Muscle layer of duodenum (tissue), 2 donors: Measurements from ENCODE around the gene DNAJC30.
"Not testable (repeated sequence)": the region's sequence is repeated elsewhere in the genome, so short reads cannot be mapped to it uniquely, and the experiment has no call there.

Experiments
- H3K27ac ChIP-seq: one replicate; pipeline ENCODE4 v1.7.0; 2013; ENCODE audit warnings: mild to moderate bottlenecking, low read length
- H3K27me3 ChIP-seq: one replicate; pipeline ENCODE4 v1.7.0; 2013; ENCODE audit warnings: low read depth, mild to moderate bottlenecking, control low read depth, low read length
- H3K36me3 ChIP-seq, 2 donors: one replicate each; pipeline ENCODE4 v1.7.0; 2013; ENCODE audit warnings: low read length in 2 of 2, control low read depth in 1 of 2, mild to moderate bottlenecking in 1 of 2; ENCODE audit not compliant: insufficient read depth in 2 of 2, control insufficient read depth in 1 of 2
- H3K4me1 ChIP-seq, 2 donors: one replicate each; pipeline ENCODE4 v1.7.0; 2013; ENCODE audit warnings: low read length in 2 of 2, mild to moderate bottlenecking in 2 of 2, control low read depth in 1 of 2, moderate library complexity in 1 of 2; ENCODE audit not compliant: insufficient read depth in 2 of 2, control insufficient read depth in 1 of 2
- H3K4me3 ChIP-seq, 2 donors: one replicate each; pipeline ENCODE4 v1.7.0; 2013; ENCODE audit warnings: low read length in 2 of 2, low read depth in 1 of 2, mild to moderate bottlenecking in 1 of 2
- H3K9me3 ChIP-seq, 2 donors: one replicate each; pipeline ENCODE4 v1.7.0; 2013; ENCODE audit warnings: low read length in 2 of 2, control low read depth in 1 of 2, mild to moderate bottlenecking in 1 of 2; ENCODE audit not compliant: control insufficient read depth in 1 of 2
- donor health status: healthy.

The DNAJC30 gene

GRCh38 chr7:73663033-73663432, 20.2 kb downstream of the DNAJC30 start:
- Histone ChIP-seq H3K27me3 (no peaks in the 10 kb centered on the region), H3K4me3 (no peak overlapping the region), H3K9me3 (peaks cover 5 to 6% of the 10 kb centered on the region in 2 donors), H3K4me1 (peaks cover 0 to 4% of the 10 kb centered on the region in 2 donors), H3K36me3 (no peaks in the 10 kb centered on the region), H3K27ac (no peak overlapping the region)

DNA sequence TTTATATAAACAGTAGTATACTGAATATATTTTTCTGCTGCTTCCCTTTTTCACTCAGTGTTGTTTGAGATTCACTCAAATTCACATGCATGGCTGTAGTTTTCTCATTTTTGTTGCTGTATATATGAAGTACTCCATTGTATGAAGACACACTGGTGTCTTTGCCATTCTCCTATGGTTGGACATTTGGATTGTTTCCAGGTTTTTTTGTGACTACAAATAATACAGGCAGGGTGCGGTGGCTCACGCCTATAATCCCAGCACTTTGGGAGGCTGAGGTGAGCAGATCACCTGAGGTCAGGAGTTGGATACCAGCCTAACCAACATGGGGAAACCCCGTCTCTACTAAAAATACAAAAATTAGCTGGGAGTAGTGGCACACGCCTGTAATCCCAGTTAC, 22.7 kb downstream of the DNAJC30 start:
- not testable (repeated sequence) for H3K4me3 ChIP-seq, H3K4me1 ChIP-seq, H3K36me3 ChIP-seq, H3K27ac ChIP-seq, H3K27me3 ChIP-seq, H3K9me3 ChIP-seq

DNA sequence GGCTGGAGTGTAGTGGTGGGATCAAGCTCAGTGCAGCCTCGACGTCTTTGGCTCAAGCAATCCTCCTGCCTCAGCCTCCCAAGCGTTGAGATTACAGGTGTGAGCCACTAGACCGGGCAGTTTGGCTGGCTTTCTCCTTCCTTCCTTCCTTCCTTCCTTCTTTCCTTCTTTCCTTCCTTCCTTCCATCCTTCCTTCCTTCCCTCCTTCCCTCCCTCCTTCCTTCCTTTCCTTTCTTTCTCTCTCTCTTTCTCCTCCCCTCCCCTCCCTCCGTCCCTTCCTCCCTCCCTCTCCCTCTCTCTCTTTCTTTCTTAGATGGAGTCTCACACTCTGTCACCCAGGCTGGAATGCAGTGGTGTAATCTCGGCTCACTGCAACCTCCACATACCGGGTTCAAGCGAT, 23.3 kb downstream of the DNAJC30 start:
- H3K9me3 ChIP-seq: peaks cover 5 to 6% of the 10 kb centered on the region in 2 donors
- no peaks in the 10 kb centered on the region for H3K4me1 ChIP-seq
- no peak overlapping the region for H3K4me3 ChIP-seq
- no peaks in the 10 kb centered on the region for H3K36me3 ChIP-seq
- no peak overlapping the region for H3K27ac ChIP-seq
- H3K27me3 ChIP-seq: no peaks in the 10 kb centered on the region

GRCh38 chr7:73655309-73655708, 27.9 kb downstream of the DNAJC30 start:
- not testable (repeated sequence) for H3K36me3 ChIP-seq, H3K27ac ChIP-seq, H3K4me3 ChIP-seq, H3K4me1 ChIP-seq, H3K9me3 ChIP-seq, H3K27me3 ChIP-seq

GRCh38 chr7:73652541-73652949, 30.7 kb downstream of the DNAJC30 start:
- H3K27me3 ChIP-seq: peaks cover 11% of the 10 kb centered on the region
- H3K9me3 ChIP-seq: no peaks in the 10 kb centered on the region
- peaks cover 4 to 5% of the 10 kb centered on the region in 2 donors for H3K4me1 ChIP-seq
- no peaks in the 10 kb centered on the region for H3K36me3 ChIP-seq
- no peak overlapping the region for H3K4me3 ChIP-seq
- H3K27ac ChIP-seq: no peak overlapping the region

DNA sequence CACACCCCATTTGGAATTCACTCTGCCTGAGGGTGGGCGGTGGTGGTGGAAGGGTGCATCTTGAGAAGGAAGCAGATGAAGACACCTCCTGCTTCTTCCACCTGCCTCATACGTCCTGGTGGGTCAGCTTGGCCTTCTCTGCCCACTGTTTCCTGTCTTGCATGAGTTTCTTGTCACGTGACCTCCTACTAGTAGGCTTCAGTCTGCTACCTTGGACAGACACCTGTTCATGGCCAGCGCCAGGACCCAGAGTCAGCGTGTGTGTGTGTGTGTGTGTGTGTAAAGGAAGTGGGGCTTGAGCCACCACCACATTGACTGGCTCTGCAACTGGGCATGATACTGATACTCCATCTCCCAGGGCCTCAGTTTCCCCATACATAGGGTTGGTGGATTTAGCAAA, 32.7 kb downstream of the DNAJC30 start:
- no peaks in the 10 kb centered on the region for H3K36me3 ChIP-seq
- peaks cover 21% of the 10 kb centered on the region for H3K27me3 ChIP-seq
- no peak overlapping the region for H3K27ac ChIP-seq
- peaks cover 4 to 5% of the 10 kb centered on the region in 2 donors for H3K4me1 ChIP-seq
- H3K4me3 ChIP-seq: no peak overlapping the region
- no peaks in the 10 kb centered on the region for H3K9me3 ChIP-seq

GRCh38 chr7:73649576-73649975, 33.7 kb downstream of the DNAJC30 start:
- no peak overlapping the region for H3K4me3 ChIP-seq
- H3K4me1 ChIP-seq: peaks cover 4 to 5% of the 10 kb centered on the region in 2 donors
- no peak overlapping the region for H3K27ac ChIP-seq
- H3K36me3 ChIP-seq: no peaks in the 10 kb centered on the region
- peaks cover 21% of the 10 kb centered on the region for H3K27me3 ChIP-seq
- no peaks in the 10 kb centered on the region for H3K9me3 ChIP-seq

DNA sequence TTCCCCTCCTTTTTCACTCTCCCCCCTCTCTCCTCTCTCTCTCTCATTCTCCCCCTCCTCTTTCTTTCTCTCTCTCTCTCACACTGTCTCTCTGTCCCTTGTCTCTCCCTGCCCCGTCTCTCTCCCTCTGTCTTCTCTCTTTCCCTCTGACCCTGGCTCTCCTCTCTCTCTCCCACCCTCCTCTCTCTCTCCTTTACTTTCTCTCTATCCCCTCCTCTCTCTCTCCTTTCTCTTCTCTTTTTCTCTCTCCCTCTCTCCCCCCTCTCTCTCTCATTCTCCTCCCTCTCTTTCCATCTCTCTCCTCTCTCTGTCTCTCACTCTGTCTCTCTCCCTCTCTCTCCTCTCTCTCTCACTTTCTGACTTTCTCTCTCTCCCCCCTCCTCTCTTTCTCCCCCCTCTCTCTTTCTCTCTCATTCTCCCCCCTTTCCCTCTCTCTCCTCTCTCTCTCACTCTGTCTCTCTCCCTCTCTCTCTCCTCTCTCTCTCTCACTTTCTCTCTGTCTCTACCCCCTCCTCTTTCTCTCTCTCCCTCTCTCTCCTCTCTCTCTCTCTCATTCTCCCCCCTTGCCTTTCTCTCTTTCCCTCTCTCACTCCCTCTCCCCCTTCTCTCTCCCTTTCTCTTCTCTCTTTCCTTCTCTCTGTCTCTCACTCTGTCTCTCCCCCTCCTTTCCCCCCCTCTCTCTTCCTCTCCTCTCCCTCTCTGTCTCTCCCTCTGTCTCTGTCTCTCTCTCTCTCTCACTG, 34.5 kb downstream of the DNAJC30 start:
- H3K27me3 ChIP-seq: peaks cover 21% of the 10 kb centered on the region
- H3K4me1 ChIP-seq: peaks cover 4 to 5% of the 10 kb centered on the region in 2 donors
- no peak overlapping the region for H3K4me3 ChIP-seq
- no peak overlapping the region for H3K27ac ChIP-seq
- no peaks in the 10 kb centered on the region for H3K9me3 ChIP-seq
- H3K36me3 ChIP-seq: no peaks in the 10 kb centered on the region

DNA sequence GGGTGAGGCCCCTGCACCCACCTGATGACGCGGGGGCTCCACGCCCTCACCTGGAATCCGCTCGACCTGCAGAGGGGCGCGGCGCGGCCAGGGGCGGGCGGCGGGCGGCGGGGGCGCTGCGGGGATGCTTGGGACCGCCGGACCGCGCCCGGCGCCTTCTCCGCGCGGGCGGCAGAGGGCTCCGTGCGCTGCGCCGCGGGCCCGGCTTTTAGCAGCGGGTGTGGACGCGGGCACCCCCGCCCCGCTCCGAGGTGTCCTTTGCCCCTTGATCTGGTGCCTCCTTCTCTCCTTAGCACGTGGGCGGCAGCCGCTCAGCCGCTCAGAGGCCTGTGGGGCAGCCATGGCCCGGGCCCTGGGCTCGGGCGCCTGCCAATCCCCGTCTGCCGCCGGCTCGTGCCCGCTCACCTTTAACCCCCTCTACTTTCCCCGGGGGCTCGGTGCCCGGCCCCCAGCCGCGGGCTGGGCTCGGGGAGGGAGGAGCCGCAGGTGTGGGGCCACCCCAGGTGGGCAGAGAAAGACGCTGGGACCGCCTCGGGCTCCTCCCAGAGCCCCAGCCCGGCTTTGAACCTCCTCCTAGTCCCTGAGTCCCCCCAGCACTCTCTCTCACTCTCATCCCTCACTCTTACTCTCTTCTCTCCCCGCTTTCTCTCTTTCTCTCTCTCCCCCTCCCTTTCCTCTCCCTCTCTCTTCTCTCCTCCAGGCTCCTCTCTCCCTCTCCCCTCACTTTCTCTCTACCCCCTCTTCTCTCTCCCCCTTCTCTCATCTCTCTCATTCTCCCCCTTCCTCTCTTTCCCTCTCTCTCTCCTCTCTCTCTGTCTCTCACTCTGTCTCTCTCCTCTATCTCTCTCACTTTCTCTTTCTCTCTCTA, 35.3 kb downstream of the DNAJC30 start:
- H3K36me3 ChIP-seq: no peaks in the 10 kb centered on the region
- H3K4me1 ChIP-seq: peaks cover 4 to 5% of the 10 kb centered on the region in 2 donors
- H3K27me3 ChIP-seq: peaks cover 21% of the 10 kb centered on the region
- H3K27ac ChIP-seq: no peak overlapping the region
- H3K4me3 ChIP-seq: peak overlapping the region in 1 of 2 donors; percentile 59
- H3K9me3 ChIP-seq: no peaks in the 10 kb centered on the region

- no peak overlapping the region for H3K4me3 ChIP-seq
- H3K4me1 ChIP-seq: peaks cover 4 to 5% of the 10 kb centered on the region in 2 donors
- H3K36me3 ChIP-seq: no peaks in the 10 kb centered on the region
- peaks cover 21% of the 10 kb centered on the region for H3K27me3 ChIP-seq
- H3K9me3 ChIP-seq: no peaks in the 10 kb centered on the region
- H3K27ac ChIP-seq: no peak overlapping the region
Observed at GRCh38 chr7:73646785-73647724, 36.2 kb downstream of the DNAJC30 start.
